ENCODE results near the gene POMC.
"Not testable (repeated sequence)": the region's sequence is repeated elsewhere in the genome, so short reads cannot be mapped to it uniquely, and the experiment has no call there.

The POMC gene

DNA sequence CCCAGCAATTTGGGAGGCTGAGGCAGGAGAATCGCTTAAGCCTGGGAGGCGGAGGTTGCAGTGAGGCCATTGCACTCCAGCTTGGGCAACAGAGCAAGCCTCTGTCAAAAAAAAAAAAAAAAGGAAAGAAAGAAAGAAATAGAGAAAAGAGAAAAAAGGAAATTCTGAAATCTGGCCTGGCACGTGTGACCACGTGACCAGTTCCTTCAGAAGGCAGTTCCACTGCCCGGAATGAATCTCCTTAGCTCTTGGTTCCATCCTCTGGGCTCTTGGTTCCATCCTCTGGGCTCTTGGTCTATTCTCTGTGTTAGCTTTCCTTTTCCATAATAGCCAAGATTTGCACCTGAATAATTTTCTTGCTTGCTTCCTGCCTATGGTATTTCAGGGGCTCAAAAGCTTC, 5.3 kb upstream of the POMC start:
- H3K27ac ChIP-seq (ENCODE audit: low read depth, low read length), result no peak overlapping the region

GRCh38 chr2:25170888-25171287, 2.5 kb upstream of the POMC start:
- no peak overlapping the region for H3K4me3 ChIP-seq (ENCODE audit: low read length)
- peaks cover 13% of the 10 kb centered on the region for H3K27me3 ChIP-seq (ENCODE audit: control insufficient read depth, insufficient read depth, low read length)
- H3K9ac ChIP-seq (ENCODE audit: low read length), result no peak overlapping the region

More for the DNA sequence above, 5.3 kb upstream of the POMC start:
- Histone ChIP-seq H3K9ac (ENCODE audit: low read length) (no peak overlapping the region), H3K4me3 (ENCODE audit: low read length) (no peak overlapping the region), H3K4me1 (ENCODE audit: control insufficient read depth, insufficient read depth, low read length) (no peaks in the 10 kb centered on the region), H3K36me3 (ENCODE audit: control insufficient read depth, insufficient read depth, low read length) (no peaks in the 10 kb centered on the region), H3K27me3 (ENCODE audit: control insufficient read depth, insufficient read depth, low read length) (peaks cover 8% of the 10 kb centered on the region)

GRCh38 chr2:25169073-25169470, 692 bp upstream of the POMC start:
- H3K4me3 ChIP-seq (ENCODE audit: low read length), result no peak overlapping the region
- H3K9ac ChIP-seq (ENCODE audit: low read length), result no peak overlapping the region
- H3K27me3 ChIP-seq (ENCODE audit: control insufficient read depth, insufficient read depth, low read length), result peaks cover 10% of the 10 kb centered on the region
- no peaks in the 10 kb centered on the region for H3K4me1 ChIP-seq (ENCODE audit: control insufficient read depth, insufficient read depth, low read length)
- H3K27ac ChIP-seq (ENCODE audit: low read depth, low read length), result no peak overlapping the region
- H3K36me3 ChIP-seq (ENCODE audit: control insufficient read depth, insufficient read depth, low read length), result no peaks in the 10 kb centered on the region

More at GRCh38 chr2:25170888-25171287, 2.5 kb upstream of the POMC start:
- Histone ChIP-seq H3K36me3 (ENCODE audit: control insufficient read depth, insufficient read depth, low read length) (no peaks in the 10 kb centered on the region), H3K27ac (ENCODE audit: low read depth, low read length) (no peak overlapping the region), H3K4me1 (ENCODE audit: control insufficient read depth, insufficient read depth, low read length) (no peaks in the 10 kb centered on the region)

DNA sequence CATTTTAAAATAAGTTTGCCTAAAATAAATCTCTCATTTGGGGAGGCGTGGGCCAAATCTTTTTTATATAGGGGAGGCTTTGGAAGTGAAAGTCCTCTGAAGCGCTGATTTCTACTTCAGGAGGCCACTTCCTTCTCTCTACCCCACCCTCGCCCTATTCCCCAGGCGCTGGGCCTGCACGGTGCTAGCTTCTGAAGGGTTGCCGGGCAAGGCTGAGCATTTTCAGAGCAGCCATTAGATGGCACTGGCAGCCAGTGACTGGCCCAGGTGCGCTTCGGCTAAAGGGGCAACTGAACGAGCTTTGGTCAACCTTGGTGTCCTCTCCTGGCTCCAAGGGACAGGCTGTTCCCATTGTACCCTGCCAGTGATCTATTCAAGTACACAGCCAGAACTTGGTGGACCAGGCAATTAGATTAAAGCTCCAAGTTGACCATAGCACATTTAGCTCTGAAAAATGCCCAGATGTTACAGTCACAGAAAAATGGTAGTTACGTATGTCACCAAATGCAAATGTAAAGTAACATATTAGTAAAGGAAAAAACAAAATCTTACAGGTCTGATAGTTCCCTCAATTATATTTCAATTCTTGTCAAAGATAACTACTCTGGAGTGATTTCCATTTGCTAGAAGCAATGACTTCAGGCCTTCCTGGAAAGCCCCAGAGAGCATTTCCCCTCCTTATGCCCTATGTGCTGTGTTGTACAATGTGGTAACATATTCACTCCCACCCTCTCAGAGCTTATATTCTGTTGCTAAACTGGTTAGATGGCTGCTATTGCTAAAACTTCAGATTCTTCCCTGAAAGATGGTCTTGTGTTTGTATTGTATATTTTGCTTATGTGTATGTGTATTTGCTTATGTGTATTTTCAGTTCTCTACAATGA, 2.1 kb downstream of the POMC start:
- Histone ChIP-seq H3K4me3 (ENCODE audit: low read length) (no peak overlapping the region), H3K27me3 (ENCODE audit: control insufficient read depth, insufficient read depth, low read length) (peaks cover 10% of the 10 kb centered on the region), H3K27ac (ENCODE audit: low read depth, low read length) (no peak overlapping the region), H3K9ac (ENCODE audit: low read length) (no peak overlapping the region), H3K4me1 (ENCODE audit: control insufficient read depth, insufficient read depth, low read length) (no peaks in the 10 kb centered on the region), H3K36me3 (ENCODE audit: control insufficient read depth, insufficient read depth, low read length) (no peaks in the 10 kb centered on the region)

GRCh38 chr2:25164561-25164960, 3.8 kb downstream of the POMC start:
- Histone ChIP-seq H3K36me3 (ENCODE audit: control insufficient read depth, insufficient read depth, low read length) (no peaks in the 10 kb centered on the region), H3K9ac (ENCODE audit: low read length) (no peak overlapping the region), H3K4me3 (ENCODE audit: low read length) (no peak overlapping the region), H3K27ac (ENCODE audit: low read depth, low read length) (no peak overlapping the region), H3K4me1 (ENCODE audit: control insufficient read depth, insufficient read depth, low read length) (no peaks in the 10 kb centered on the region), H3K27me3 (ENCODE audit: control insufficient read depth, insufficient read depth, low read length) (peaks cover 10% of the 10 kb centered on the region)

GRCh38 chr2:25162061-25162460, 6.3 kb downstream of the POMC start:
- not testable (repeated sequence) for H3K9ac ChIP-seq (ENCODE audit: low read length); H3K27me3 ChIP-seq (ENCODE audit: control insufficient read depth, insufficient read depth, low read length); H3K27ac ChIP-seq (ENCODE audit: low read depth, low read length); H3K4me1 ChIP-seq (ENCODE audit: control insufficient read depth, insufficient read depth, low read length); H3K36me3 ChIP-seq (ENCODE audit: control insufficient read depth, insufficient read depth, low read length)
- peak overlapping the region; percentile 51 for H3K4me3 ChIP-seq (ENCODE audit: low read length)

DNA sequence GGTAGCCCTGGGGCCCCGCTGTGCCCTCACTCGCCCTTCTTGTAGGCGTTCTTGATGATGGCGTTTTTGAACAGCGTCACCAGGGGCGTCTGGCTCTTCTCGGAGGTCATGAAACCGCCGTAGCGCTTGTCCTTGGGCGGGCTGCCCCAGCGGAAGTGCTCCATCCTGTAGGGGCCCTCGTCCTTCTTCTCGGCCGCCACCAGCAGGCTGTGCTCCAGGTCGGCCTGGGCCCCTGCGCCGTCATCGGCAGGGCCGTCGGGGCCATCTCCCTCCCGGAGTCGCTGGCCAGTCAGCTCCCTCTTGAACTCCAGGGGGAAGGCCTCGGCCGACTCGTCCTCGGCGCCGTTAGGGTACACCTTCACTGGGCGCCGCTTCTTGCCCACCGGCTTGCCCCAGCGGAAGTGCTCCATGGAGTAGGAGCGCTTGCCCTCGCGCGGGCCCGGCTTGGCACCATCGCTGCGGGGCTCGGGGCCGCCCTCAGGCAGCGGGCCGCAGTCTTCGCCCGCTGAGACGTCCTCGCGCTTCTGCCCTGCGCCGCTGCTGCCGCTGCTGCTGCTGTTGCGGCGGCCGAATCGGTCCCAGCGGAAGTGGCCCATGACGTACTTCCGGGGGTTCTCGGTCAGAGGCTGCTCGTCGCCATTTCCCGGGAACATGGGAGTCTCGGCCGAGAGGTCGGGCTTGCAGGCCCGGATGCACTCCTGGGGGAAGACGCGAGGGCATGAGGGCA, 7.2 kb downstream of the POMC start:
- Histone ChIP-seq H3K27me3 (ENCODE audit: control insufficient read depth, insufficient read depth, low read length) (no peaks in the 10 kb centered on the region), H3K4me3 (ENCODE audit: low read length) (peak overlapping the region; percentile 51), H3K27ac (ENCODE audit: low read depth, low read length) (peak overlapping the region; percentile 30)

GRCh38 chr2:25160376-25160775, 8.0 kb downstream of the POMC start:
- H3K4me1 ChIP-seq (ENCODE audit: control insufficient read depth, insufficient read depth, low read length), result no peaks in the 10 kb centered on the region
- no peaks in the 10 kb centered on the region for H3K27me3 ChIP-seq (ENCODE audit: control insufficient read depth, insufficient read depth, low read length)
- H3K36me3 ChIP-seq (ENCODE audit: control insufficient read depth, insufficient read depth, low read length), result no peaks in the 10 kb centered on the region
- no peak overlapping the region for H3K27ac ChIP-seq (ENCODE audit: low read depth, low read length)
- no peak overlapping the region for H3K9ac ChIP-seq (ENCODE audit: low read length)
- no peak overlapping the region for H3K4me3 ChIP-seq (ENCODE audit: low read length)

More for the DNA sequence above, 7.2 kb downstream of the POMC start:
- Histone ChIP-seq H3K9ac (ENCODE audit: low read length) (no peak overlapping the region), H3K36me3 (ENCODE audit: control insufficient read depth, insufficient read depth, low read length) (no peaks in the 10 kb centered on the region), H3K4me1 (ENCODE audit: control insufficient read depth, insufficient read depth, low read length) (no peaks in the 10 kb centered on the region)

GRCh38 chr2:25159949-25160348, 8.4 kb downstream of the POMC start:
- no peaks in the 10 kb centered on the region for H3K4me1 ChIP-seq (ENCODE audit: control insufficient read depth, insufficient read depth, low read length)
- no peak overlapping the region for H3K27ac ChIP-seq (ENCODE audit: low read depth, low read length)
- H3K4me3 ChIP-seq (ENCODE audit: low read length), result no peak overlapping the region
- no peaks in the 10 kb centered on the region for H3K36me3 ChIP-seq (ENCODE audit: control insufficient read depth, insufficient read depth, low read length)
- H3K27me3 ChIP-seq (ENCODE audit: control insufficient read depth, insufficient read depth, low read length), result no peaks in the 10 kb centered on the region
- no peak overlapping the region for H3K9ac ChIP-seq (ENCODE audit: low read length)

DNA sequence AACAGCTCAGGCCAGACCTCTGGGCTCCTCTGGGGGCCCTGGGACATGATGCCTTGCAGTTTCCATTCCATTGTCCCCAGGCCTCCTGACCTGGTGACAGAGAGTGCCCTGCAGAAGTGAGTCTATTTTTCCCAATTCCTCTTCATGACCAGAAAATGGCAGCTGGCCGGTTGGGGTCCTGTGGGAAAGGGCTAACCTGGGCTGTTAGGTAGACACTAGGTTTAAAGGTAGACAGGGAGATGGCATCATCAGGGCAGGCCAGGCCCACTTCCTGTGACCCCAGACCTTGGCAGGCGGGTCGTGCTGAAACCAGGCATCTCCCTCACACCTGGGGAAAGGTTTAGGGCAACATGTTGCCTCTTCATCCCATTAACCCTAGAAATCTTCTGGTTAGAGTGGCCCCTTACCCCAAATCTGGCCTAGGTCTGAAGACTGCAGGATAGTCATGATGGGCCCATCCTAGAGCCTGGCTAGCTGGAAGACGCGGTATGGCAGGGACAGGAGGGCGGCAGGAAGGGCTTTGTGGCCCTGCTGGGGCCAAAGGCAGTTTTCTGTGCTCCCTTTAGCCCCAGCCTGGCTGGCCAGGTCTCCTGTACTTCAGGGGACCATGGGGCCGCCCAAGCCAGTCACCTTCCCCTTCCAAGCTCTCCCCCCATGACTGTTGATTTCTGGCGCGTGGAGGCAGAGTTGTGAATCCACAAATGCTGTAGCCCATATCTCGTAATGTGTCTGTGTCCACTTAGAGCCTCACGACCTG, 10.1 kb downstream of the POMC start:
- H3K9ac ChIP-seq (ENCODE audit: low read length), result no peak overlapping the region
- no peak overlapping the region for H3K27ac ChIP-seq (ENCODE audit: low read depth, low read length)
- no peak overlapping the region for H3K4me3 ChIP-seq (ENCODE audit: low read length)
- no peaks in the 10 kb centered on the region for H3K36me3 ChIP-seq (ENCODE audit: control insufficient read depth, insufficient read depth, low read length)
- no peaks in the 10 kb centered on the region for H3K4me1 ChIP-seq (ENCODE audit: control insufficient read depth, insufficient read depth, low read length)
- H3K27me3 ChIP-seq (ENCODE audit: control insufficient read depth, insufficient read depth, low read length), result no peaks in the 10 kb centered on the region

GRCh38 chr2:25155401-25155800, 13.0 kb downstream of the POMC start:
- Histone ChIP-seq H3K9ac (ENCODE audit: low read length) (no peak overlapping the region), H3K36me3 (ENCODE audit: control insufficient read depth, insufficient read depth, low read length) (no peaks in the 10 kb centered on the region), H3K4me1 (ENCODE audit: control insufficient read depth, insufficient read depth, low read length) (no peaks in the 10 kb centered on the region), H3K27me3 (ENCODE audit: control insufficient read depth, insufficient read depth, low read length) (no peaks in the 10 kb centered on the region), H3K27ac (ENCODE audit: low read depth, low read length) (no peak overlapping the region), H3K4me3 (ENCODE audit: low read length) (no peak overlapping the region)

- H3K4me3 ChIP-seq (ENCODE audit: low read length), result no peak overlapping the region
- H3K36me3 ChIP-seq (ENCODE audit: control insufficient read depth, insufficient read depth, low read length), result no peaks in the 10 kb centered on the region
- no peak overlapping the region for H3K27ac ChIP-seq (ENCODE audit: low read depth, low read length)
- H3K9ac ChIP-seq (ENCODE audit: low read length), result no peak overlapping the region
- no peaks in the 10 kb centered on the region for H3K27me3 ChIP-seq (ENCODE audit: control insufficient read depth, insufficient read depth, low read length)
- H3K4me1 ChIP-seq (ENCODE audit: control insufficient read depth, insufficient read depth, low read length), result no peaks in the 10 kb centered on the region
These were observed 16.7 kb downstream of the POMC start for GRCh38 chr2:25151718-25152117.
